Measurements from ENCODE around the gene RAB12.

DNA sequence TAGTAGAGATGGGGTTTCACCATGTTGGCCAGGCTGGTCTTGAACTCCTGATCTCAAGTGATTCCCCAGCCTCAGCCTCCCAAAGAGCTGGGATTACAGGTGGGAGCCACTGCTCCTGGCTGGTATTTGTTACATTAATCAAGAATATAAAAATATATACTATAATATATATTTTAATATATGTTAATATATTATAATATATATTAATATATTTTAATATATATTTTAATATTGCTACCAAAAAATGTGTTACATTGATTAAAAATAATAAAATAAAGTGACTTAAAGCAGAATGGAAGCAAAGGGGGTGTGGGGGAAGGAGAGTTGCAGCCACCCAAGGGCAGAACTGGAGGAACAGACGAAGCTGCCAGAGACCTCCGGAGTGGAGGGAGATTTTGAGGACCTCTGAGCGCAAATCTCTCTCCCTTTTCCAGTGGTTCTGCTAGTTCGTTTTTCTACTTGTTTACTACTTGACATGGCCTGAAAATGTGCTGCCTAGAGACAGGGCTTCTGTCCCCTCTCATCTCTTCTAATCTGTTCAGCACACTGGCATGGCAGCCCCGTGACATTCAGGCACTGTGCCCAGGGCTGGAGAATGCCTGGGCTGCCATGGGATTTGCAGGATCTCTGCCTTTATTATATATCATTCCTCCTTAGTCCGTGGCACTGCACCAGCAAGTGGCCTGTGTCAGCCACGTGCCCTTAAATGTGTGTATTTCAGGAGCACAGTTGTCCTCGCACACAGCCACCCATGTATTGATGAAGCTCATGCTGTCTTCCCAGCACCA is 47.9 kb upstream of the RAB12 start:
- TF ChIP-seq ZFP3 (CRISPR knock-in tag; IDR thresholded peaks at IDR 0.05) (no peak), TCF4 (CRISPR knock-in tag; IDR thresholded peaks at IDR 0.05; ENCODE audit: borderline replicate concordance) (no peak), TOX (CRISPR knock-in tag; IDR thresholded peaks at IDR 0.05; ENCODE audit: borderline replicate concordance) (no peak), SNAI2 (CRISPR knock-in tag; IDR thresholded peaks at IDR 0.05) (no peak), ZNF8 (CRISPR knock-in tag; IDR thresholded peaks at IDR 0.05) (no peak)
- TF ChIP-seq, protein P1, sequence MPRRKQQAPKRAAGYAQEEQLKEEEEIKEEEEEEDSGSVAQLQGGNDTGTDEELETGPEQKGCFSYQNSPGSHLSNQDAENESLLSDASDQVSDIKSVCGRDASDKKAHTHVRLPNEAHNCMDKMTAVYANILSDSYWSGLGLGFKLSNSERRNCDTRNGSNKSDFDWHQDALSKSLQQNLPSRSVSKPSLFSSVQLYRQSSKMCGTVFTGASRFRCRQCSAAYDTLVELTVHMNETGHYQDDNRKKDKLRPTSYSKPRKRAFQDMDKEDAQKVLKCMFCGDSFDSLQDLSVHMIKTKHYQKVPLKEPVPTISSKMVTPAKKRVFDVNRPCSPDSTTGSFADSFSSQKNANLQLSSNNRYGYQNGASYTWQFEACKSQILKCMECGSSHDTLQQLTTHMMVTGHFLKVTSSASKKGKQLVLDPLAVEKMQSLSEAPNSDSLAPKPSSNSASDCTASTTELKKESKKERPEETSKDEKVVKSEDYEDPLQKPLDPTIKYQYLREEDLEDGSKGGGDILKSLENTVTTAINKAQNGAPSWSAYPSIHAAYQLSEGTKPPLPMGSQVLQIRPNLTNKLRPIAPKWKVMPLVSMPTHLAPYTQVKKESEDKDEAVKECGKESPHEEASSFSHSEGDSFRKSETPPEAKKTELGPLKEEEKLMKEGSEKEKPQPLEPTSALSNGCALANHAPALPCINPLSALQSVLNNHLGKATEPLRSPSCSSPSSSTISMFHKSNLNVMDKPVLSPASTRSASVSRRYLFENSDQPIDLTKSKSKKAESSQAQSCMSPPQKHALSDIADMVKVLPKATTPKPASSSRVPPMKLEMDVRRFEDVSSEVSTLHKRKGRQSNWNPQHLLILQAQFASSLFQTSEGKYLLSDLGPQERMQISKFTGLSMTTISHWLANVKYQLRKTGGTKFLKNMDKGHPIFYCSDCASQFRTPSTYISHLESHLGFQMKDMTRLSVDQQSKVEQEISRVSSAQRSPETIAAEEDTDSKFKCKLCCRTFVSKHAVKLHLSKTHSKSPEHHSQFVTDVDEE (CRISPR knock-in tag; IDR thresholded peaks at IDR 0.05) = no peak

Measured in SK-N-SH treated with all-trans-retinoic acid at 6 μM for 48 hours (cell line).